HCT116 (cell line): ENCODE results near the gene MRS2. TPM values are rescaled to one million over a fixed set of nuclear protein-coding genes. Genes with fewer than 3 reads are reported as not detected.
A peak's percentile ranks its signal among the peaks of the same experiment; 100 is the strongest.

Source experiments
- ATAC-seq: fragments of 200-7000 bp; cut with Tn5 transposase; 2 replicates; pipeline ENCODE4 v1.9.1; 2020; ENCODE audit warnings: mild to moderate bottlenecking, moderate library complexity
- BruUV-seq: library from RNA; stranded (reverse); fragments of 400-500 nt; replicated peaks from 2 replicates; lab custom pipeline; 2021; lab: Mats Ljungman, UMichigan
- CTCF ChIA-PET: fragments of 300-600 bp; sonication (Branson Sonifier 250); formaldehyde crosslinking; loops from one replicate; lab custom pipeline; 2021; ENCODE audit warnings: antibody characterized with exemption; lab: Charles Lee
- POLR2A ChIA-PET: fragments of 300-600, 350-600 bp; sonication (Branson Sonifier 250); formaldehyde crosslinking; loops from one replicate; lab custom pipeline; 2021; ENCODE audit warnings: antibody characterized with exemption; lab: Charles Lee
- RAD21 ChIA-PET, 2 experiments: fragments of 300-600 bp; sonication (Branson Sonifier 250); formaldehyde crosslinking; loops; one replicate each; lab custom pipeline; 2023; ENCODE audit warnings: low total read pairs in 2 of 2; ENCODE audit not compliant: uncharacterized antibody in 2 of 2, unreplicated experiment in 2 of 2, low non-redundant PET in 1 of 2; lab: Charles Lee
- DNase-seq: peaks from one replicate; pipeline ENCODE4 v3.0.0-alpha.2; 2010; ENCODE audit warnings: low read depth, low spot score
- H2AFZ ChIP-seq: fragments of 200-600 bp; shearing (Covaris generic), sonication (generic); 2 replicates; pipeline ENCODE4 v1.6.1; 2017; ENCODE audit warnings: low read depth, mixed run types, mixed read lengths, antibody characterized with exemption, low read length; ENCODE audit not compliant: poor library complexity, severe bottlenecking
- H3K27ac ChIP-seq: 2 replicates; pipeline ENCODE4 v1.5.1; 2012; ENCODE audit warnings: low read depth, low read length
- H3K27me3 ChIP-seq: fragments of 200-600 bp; sonication (generic); 2 replicates; pipeline ENCODE4 v1.6.1; 2016; ENCODE audit warnings: mixed run types, low read length, mixed read lengths; ENCODE audit not compliant: insufficient read depth
- H3K36me3 ChIP-seq, 2 experiments: fragments of 200-500 bp in 1 of 2; fragments of 200-600 bp in 1 of 2; sonication (Bioruptor generic) in 1 of 2; sonication (generic) in 1 of 2; 2 replicates each; pipeline versions ENCODE4 v1.5.1 to v1.6.1; 2014 to 2016; ENCODE audit warnings: low read length in 2 of 2, inconsistent platforms in 1 of 2, mixed read lengths in 1 of 2, mixed run types in 1 of 2; ENCODE audit not compliant: insufficient read depth in 2 of 2, control insufficient read depth in 1 of 2
- H3K4me1 ChIP-seq, 2 experiments: fragments of 200-600 bp in 1 of 2; sonication (generic) in 1 of 2; 2 replicates each; pipeline versions ENCODE4 v1.5.1 to v1.6.1; 2012 to 2017; ENCODE audit warnings: low read length in 2 of 2, inconsistent platforms in 1 of 2, mild to moderate bottlenecking in 1 of 2, mixed read lengths in 1 of 2, mixed run types in 1 of 2, moderate library complexity in 1 of 2; ENCODE audit not compliant: insufficient read depth in 2 of 2, control insufficient read depth in 1 of 2
- H3K4me2 ChIP-seq: fragments of 200-600 bp; sonication (generic); 2 replicates; pipeline ENCODE4 v1.6.1; 2017; ENCODE audit warnings: mixed run types, low read length, mixed read lengths
- H3K4me3 ChIP-seq, 2 experiments: fragments of 200-600 bp in 1 of 2; sonication (generic) in 1 of 2; replicated peaks in 1 of 2; 2 replicates each; pipeline ENCODE4 v1.5.1; 2011 to 2016; ENCODE audit warnings: low read length in 2 of 2, control low read depth in 1 of 2, low read depth in 1 of 2, mild to moderate bottlenecking in 1 of 2, mixed read lengths in 1 of 2, mixed run types in 1 of 2
- H3K79me2 ChIP-seq: fragments of 200-600 bp; sonication (generic); 2 replicates; pipeline ENCODE4 v1.6.1; 2017; ENCODE audit warnings: mild to moderate bottlenecking, mixed run types, low read length, moderate library complexity, mixed read lengths; ENCODE audit not compliant: insufficient read depth
- H3K9ac ChIP-seq: fragments of 200-600 bp; sonication (generic); 2 replicates; pipeline ENCODE4 v1.6.1; 2016; ENCODE audit warnings: low read length, mixed read lengths
- H3K9me2 ChIP-seq: fragments of 200-600 bp; sonication (generic), shearing (Covaris generic); 2 replicates; pipeline ENCODE4 v1.6.1; 2017; ENCODE audit warnings: mixed run types, mild to moderate bottlenecking, moderate library complexity; ENCODE audit not compliant: insufficient read depth
- H3K9me3 ChIP-seq, 2 experiments: fragments of 200-500 bp in 1 of 2; fragments of 200-600 bp in 1 of 2; sonication (Bioruptor generic) in 1 of 2; sonication (generic) in 1 of 2; 2 replicates each; pipeline ENCODE4 v1.6.1; 2014 to 2017; ENCODE audit warnings: low read length in 2 of 2, mixed read lengths in 2 of 2, inconsistent platforms in 1 of 2, low read depth in 1 of 2, mild to moderate bottlenecking in 1 of 2, mixed run types in 1 of 2, moderate library complexity in 1 of 2; ENCODE audit not compliant: control insufficient read depth in 1 of 2, insufficient read depth in 1 of 2
- H4K20me1 ChIP-seq: fragments of 200-600 bp; sonication (generic), shearing (Covaris generic); 2 replicates; pipeline ENCODE4 v1.6.1; 2017; ENCODE audit warnings: mixed run types, mild to moderate bottlenecking, moderate library complexity; ENCODE audit not compliant: insufficient read depth
- CEBPB ChIP-seq: IDR thresholded peaks from 2 replicates; pipeline ENCODE4 v1.6.1; 2012; ENCODE audit warnings: low read depth
- EGR1 ChIP-seq: IDR thresholded peaks from 2 replicates; pipeline ENCODE4 v1.6.1; 2012; ENCODE audit warnings: low read depth
- EZH2 ChIP-seq: fragments of 200-600 bp; sonication (generic); IDR thresholded peaks from 2 replicates; pipeline ENCODE4 v1.6.1; 2017; ENCODE audit warnings: antibody characterized with exemption, mixed run types
- EZH2phosphoT487 ChIP-seq: fragments of 200-600 bp; IDR thresholded peaks from 2 replicates; pipeline ENCODE4 v1.6.1; 2018; ENCODE audit warnings: antibody characterized with exemption, borderline replicate concordance
- JUND ChIP-seq: IDR thresholded peaks from 2 replicates; pipeline ENCODE4 v1.6.1; 2012
- POLR2A ChIP-seq: IDR thresholded peaks from 2 replicates; pipeline ENCODE4 v1.7.0; 2011; ENCODE audit warnings: borderline replicate concordance; ENCODE audit not compliant: insufficient read depth, insufficient read length; ENCODE audit errors: extremely low read depth
- RAD21 ChIP-seq: IDR thresholded peaks from 2 replicates; pipeline ENCODE4 v1.6.1; 2012; ENCODE audit warnings: low read depth, mild to moderate bottlenecking
- SIN3A ChIP-seq: IDR thresholded peaks from 2 replicates; pipeline ENCODE4 v1.6.1; 2012; ENCODE audit warnings: low read depth
- SP1 ChIP-seq: IDR thresholded peaks from 2 replicates; pipeline ENCODE4 v1.6.1; 2012; ENCODE audit warnings: low read depth
- ZFX ChIP-seq: fragments of 450-650 bp; IDR thresholded peaks from 2 replicates; pipeline ENCODE4 v1.6.1; 2017
- ZNF274 ChIP-seq: fragments of 200-500 bp; sonication (Bioruptor generic); IDR thresholded peaks from 2 replicates; pipeline ENCODE4 v1.6.1; 2014; ENCODE audit warnings: mild to moderate bottlenecking, low read depth, low read length, inconsistent platforms
- intact Hi-C: fragments of 100-400 bp; cut with micrococcal nuclease; formaldehyde crosslinking; loops from 2 replicates; pipeline ENCODE4 v1.10.0; 2022
- total RNA-seq: library from RNA; stranded (reverse); gene quantifications from one replicate; pipeline ENCODE4 v1.2.1, GENCODE V29; 2021; ENCODE audit not compliant: unreplicated experiment
- TF ChIP-seq, protein P1 (sequence below): IDR thresholded peaks from 2 replicates; pipeline ENCODE4 v1.6.1; 2012

MRS2 gene
- total RNA-seq, 1 experiment from 2014 or later = 39.9 TPM

DNA sequence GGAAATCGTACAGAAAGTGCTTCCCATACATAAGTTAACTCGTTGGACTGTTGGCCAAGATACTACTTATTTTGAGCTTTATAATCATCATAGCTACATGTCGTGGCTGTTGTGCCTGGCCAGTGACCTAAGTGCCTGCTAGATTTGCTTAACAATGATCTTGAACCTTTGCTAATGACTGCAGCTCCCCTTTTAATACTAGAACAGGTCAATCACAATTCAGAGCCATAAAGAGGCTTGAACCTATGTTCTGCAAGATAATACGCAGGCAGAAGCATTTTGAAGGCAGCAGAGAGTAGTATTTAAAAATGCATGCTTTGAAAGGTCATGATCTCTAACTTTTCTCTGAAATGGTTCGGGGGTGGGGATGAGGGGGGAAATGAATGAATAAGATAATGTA is 2.5 kb downstream of the MRS2 start:
- POLR2A ChIA-PET = no interaction called here
- Histone ChIP-seq H3K36me3 (peaks cover 25 to 29% of the 10 kb centered on the region in 2 experiments), H3K4me3 (no peak overlapping the region), H3K4me1 (peaks cover 2 to 20% of the 10 kb centered on the region in 2 experiments; a peak in 3 of 4 replicates), H3K27me3 (no peaks in the 10 kb centered on the region), H3K9ac (no peak overlapping the region), H3K4me2 (0 out of 2 replicates have a peak overlapping the region, but pooled peaks have one; percentile 2)
- no peak for ATAC-seq
- BruUV-seq = no TSS peak
- RAD21 ChIA-PET = no interaction called here
- intact Hi-C loops = loop anchor here (10.0 kb wide), 1 partner anchor 370 kb away; the partner anchor contains the start of gene GMNN
- TF ChIP-seq CEBPB = no peak
- no peak for TF ChIP-seq EGR1
- TF ChIP-seq EZH2phosphoT487 = no peak
- TF ChIP-seq JUND = no peak
- TF ChIP-seq POLR2A = no peak
- TF ChIP-seq RAD21 = no peak
- TF ChIP-seq, all 23 proteins: peak for 0
- CTCF ChIA-PET = no interaction called here
- H3K27ac ChIP-seq = no peak overlapping the region
- no peak overlapping the region for H2AFZ ChIP-seq
- H3K9me3 ChIP-seq = no peaks in the 10 kb centered on the region
- no peak for DNase-seq
- no peaks in the 10 kb centered on the region; the same call in 1 of the 2 replicates for H4K20me1 ChIP-seq
- H3K9me2 ChIP-seq = no peaks in the 10 kb centered on the region
- peaks cover 79% of the 10 kb centered on the region for H3K79me2 ChIP-seq

DNA sequence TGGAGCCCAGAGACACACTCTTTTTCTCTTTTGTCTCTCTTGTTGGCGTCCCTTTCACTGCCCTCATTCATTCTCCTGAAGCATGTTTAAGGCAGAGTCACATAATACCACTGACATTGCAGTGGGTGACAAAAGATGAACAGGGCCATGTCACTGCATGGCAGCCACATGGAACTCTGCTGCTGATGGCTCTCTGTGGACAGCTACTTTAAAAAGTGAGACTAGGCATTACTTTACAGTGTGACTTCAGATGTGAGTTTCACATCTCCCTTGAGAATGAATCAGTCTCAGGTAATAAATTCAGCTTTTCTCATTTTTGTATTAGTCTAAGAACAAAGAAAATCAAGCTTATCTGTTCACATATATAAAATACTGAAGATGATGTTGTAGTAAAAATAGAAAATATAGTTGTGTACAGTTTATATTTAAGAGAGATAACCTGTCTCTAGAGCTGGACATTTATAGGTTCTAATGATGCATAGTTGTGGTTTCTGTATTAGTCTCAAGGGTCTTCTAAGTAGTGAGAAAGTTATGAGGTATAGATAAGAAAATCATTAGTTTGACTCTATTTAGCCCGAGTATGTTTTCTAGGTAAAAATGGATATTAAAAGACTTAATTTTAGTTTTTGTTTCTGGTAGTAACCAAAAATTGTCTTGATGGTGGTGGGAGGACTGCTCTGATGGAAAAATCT is 6.1 kb downstream of the MRS2 start:
- RAD21 ChIA-PET = no interaction called here
- Histone ChIP-seq H3K27me3 (no peaks in the 10 kb centered on the region), H3K27ac (no peak overlapping the region), H3K4me1 (peaks cover 0 to 11% of the 10 kb centered on the region in 2 experiments; a peak in 3 of 4 replicates), H3K9me2 (no peaks in the 10 kb centered on the region), H3K36me3 (peaks cover 48 to 51% of the 10 kb centered on the region in 2 experiments), H2AFZ (no peak overlapping the region), H3K9ac (no peak overlapping the region), H3K9me3 (no peaks in the 10 kb centered on the region), H3K4me2 (no peak overlapping the region), H3K79me2 (peaks cover 92% of the 10 kb centered on the region), H3K4me3 (no peak overlapping the region), H4K20me1 (no peaks in the 10 kb centered on the region; the same call in 1 of the 2 replicates)
- ATAC-seq (no peak), DNase-seq (no peak)
- CTCF ChIA-PET = no interaction called here
- TF ChIP-seq EGR1 = no peak
- no peak for TF ChIP-seq SIN3A
- no peak for TF ChIP-seq JUND
- TF ChIP-seq, protein P1, sequence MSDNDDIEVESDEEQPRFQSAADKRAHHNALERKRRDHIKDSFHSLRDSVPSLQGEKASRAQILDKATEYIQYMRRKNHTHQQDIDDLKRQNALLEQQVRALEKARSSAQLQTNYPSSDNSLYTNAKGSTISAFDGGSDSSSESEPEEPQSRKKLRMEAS = no peak
- TF ChIP-seq POLR2A = no peak
- TF ChIP-seq ZFX = no peak
- no peak for TF ChIP-seq EZH2
- TF ChIP-seq SP1 = no peak
- TF ChIP-seq ZNF274 = no peak
- no TSS peak for BruUV-seq
- intact Hi-C loops = loop anchor here (10.0 kb wide), 1 partner anchor 366 kb away; the partner anchor contains the start of gene GMNN
- POLR2A ChIA-PET = no interaction called here
